ENCODE measurements around the gene ASB16. TPM values are rescaled to one million over a fixed set of nuclear protein-coding genes. Genes with fewer than 3 reads are reported as not detected.

The ASB16 gene
- total RNA-seq, 1 experiment from 2014 or later, result 0.19 TPM

GRCh38 chr17:44206825-44207155 is 36.3 kb downstream of the ASB16 start:
- no peaks in the 10 kb centered on the region for H3K9me3 Mint-ChIP-seq (ENCODE audit: low read depth, unreplicated experiment)
- CTCF ChIA-PET, result interaction anchor here (1.1 to 1.4 kb wide), 2 partner anchors 13 to 139 kb away, joined by 4 to 8 read pairs; partner anchors contain the start of gene UBTF
- no TSS peak for BruUV-seq (replicated peaks)
- intact Hi-C loops (cut with micrococcal nuclease; ENCODE audit: unreplicated experiment), result no loop called here
- H3K4me1 Mint-ChIP-seq (ENCODE audit: low read depth, unreplicated experiment), result peaks cover 30% of the 10 kb centered on the region
- no peak for TF ChIP-seq CTCF (IDR thresholded peaks at IDR 0.05; ENCODE audit: unreplicated experiment)
- H3K4me3 Mint-ChIP-seq (ENCODE audit: low read depth, unreplicated experiment), result no peak overlapping the region
- DNase-seq, result no peak
- no peaks in the 10 kb centered on the region for H3K27me3 Mint-ChIP-seq (ENCODE audit: unreplicated experiment)
- H3K36me3 Mint-ChIP-seq (ENCODE audit: insufficient read depth, unreplicated experiment), result peaks cover 52% of the 10 kb centered on the region
- H3K27ac Mint-ChIP-seq (ENCODE audit: unreplicated experiment), result no peak overlapping the region

DNA sequence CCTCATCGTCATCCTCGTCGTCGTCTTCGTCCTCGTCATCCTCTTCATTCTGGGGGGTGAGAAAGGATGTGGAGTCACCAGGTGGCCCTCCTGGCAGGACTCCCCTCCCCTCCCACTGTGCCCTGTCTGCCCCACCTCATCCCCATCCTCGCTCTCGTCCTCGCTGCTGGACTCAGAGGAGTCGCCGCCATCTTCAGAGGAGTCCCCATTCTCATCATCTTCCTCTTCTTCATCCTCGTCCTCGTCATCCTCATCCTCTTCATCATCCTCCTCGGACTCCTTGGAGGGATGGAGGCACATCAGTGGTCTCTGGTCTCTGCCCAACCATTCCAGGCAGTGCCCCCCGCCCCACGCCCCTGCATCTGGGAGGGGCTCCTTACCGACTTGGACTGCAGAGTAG is 36.8 kb downstream of the ASB16 start:
- intact Hi-C loops (cut with micrococcal nuclease; ENCODE audit: unreplicated experiment), result no loop called here
- DNase-seq, result no peak
- H3K9me3 Mint-ChIP-seq (ENCODE audit: low read depth, unreplicated experiment), result no peaks in the 10 kb centered on the region
- TF ChIP-seq CTCF (IDR thresholded peaks at IDR 0.05; ENCODE audit: unreplicated experiment), result no peak
- peaks cover 57% of the 10 kb centered on the region for H3K36me3 Mint-ChIP-seq (ENCODE audit: insufficient read depth, unreplicated experiment)
- H3K27ac Mint-ChIP-seq (ENCODE audit: unreplicated experiment), result no peak overlapping the region
- CTCF ChIA-PET, result no interaction called here
- H3K4me3 Mint-ChIP-seq (ENCODE audit: low read depth, unreplicated experiment), result no peak overlapping the region
- no peaks in the 10 kb centered on the region for H3K27me3 Mint-ChIP-seq (ENCODE audit: unreplicated experiment)
- H3K4me1 Mint-ChIP-seq (ENCODE audit: low read depth, unreplicated experiment), result peaks cover 30% of the 10 kb centered on the region
- BruUV-seq (replicated peaks), result no TSS peak

GRCh38 chr17:44207743-44208142 is 37.2 kb downstream of the ASB16 start:
- CTCF ChIA-PET, result no interaction called here
- BruUV-seq (replicated peaks), result no TSS peak
- peaks cover 27% of the 10 kb centered on the region for H3K4me1 Mint-ChIP-seq (ENCODE audit: low read depth, unreplicated experiment)
- no peak overlapping the region for H3K4me3 Mint-ChIP-seq (ENCODE audit: low read depth, unreplicated experiment)
- intact Hi-C loops (cut with micrococcal nuclease; ENCODE audit: unreplicated experiment), result no loop called here
- H3K27ac Mint-ChIP-seq (ENCODE audit: unreplicated experiment), result peak overlapping the region; percentile 59
- no peak for TF ChIP-seq CTCF (IDR thresholded peaks at IDR 0.05; ENCODE audit: unreplicated experiment)
- no peaks in the 10 kb centered on the region for H3K9me3 Mint-ChIP-seq (ENCODE audit: low read depth, unreplicated experiment)
- DNase-seq, result no peak
- H3K36me3 Mint-ChIP-seq (ENCODE audit: insufficient read depth, unreplicated experiment), result peaks cover 59% of the 10 kb centered on the region
- no peaks in the 10 kb centered on the region for H3K27me3 Mint-ChIP-seq (ENCODE audit: unreplicated experiment)

DNA sequence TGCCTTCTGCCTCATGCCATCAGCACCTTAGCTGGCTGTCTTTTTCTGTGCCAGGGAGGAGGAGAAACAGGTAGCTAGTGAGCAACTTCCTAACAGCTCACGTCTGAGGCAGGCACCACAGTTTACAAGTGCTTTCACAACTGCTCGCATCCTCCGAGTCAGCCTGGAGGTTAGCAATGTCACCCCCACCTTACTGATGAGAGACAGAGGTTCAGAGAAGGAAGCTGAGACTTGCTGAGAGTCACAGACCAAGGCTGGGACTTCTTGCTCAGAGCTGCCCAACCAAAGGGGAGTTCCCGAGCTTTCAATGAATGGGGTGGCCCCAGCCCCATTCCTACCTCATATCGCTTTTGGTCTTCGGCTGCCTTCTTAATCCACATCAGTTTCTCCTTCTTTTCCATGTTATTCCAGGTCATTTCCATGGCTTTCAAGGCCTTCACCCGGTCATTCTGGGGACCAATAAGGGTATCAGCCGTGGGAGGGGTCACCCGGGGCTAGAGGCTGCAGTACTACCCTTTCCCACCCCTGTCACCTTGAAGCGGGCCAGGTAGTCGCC is 39.4 kb downstream of the ASB16 start:
- H3K9me3 Mint-ChIP-seq (ENCODE audit: low read depth, unreplicated experiment), result no peaks in the 10 kb centered on the region
- TF ChIP-seq CTCF (IDR thresholded peaks at IDR 0.05; ENCODE audit: unreplicated experiment), result no peak
- intact Hi-C loops (cut with micrococcal nuclease; ENCODE audit: unreplicated experiment), result no loop called here
- peaks cover 74% of the 10 kb centered on the region for H3K36me3 Mint-ChIP-seq (ENCODE audit: insufficient read depth, unreplicated experiment)
- no peak overlapping the region for H3K27ac Mint-ChIP-seq (ENCODE audit: unreplicated experiment)
- no TSS peak for BruUV-seq (replicated peaks)
- no peak for DNase-seq
- no peak overlapping the region for H3K4me3 Mint-ChIP-seq (ENCODE audit: low read depth, unreplicated experiment)
- H3K27me3 Mint-ChIP-seq (ENCODE audit: unreplicated experiment), result no peaks in the 10 kb centered on the region
- peaks cover 10% of the 10 kb centered on the region for H3K4me1 Mint-ChIP-seq (ENCODE audit: low read depth, unreplicated experiment)
- CTCF ChIA-PET, result interaction anchor here (0.6 kb wide), 2 partner anchors 263 to 444 kb away, joined by 3 to 4 read pairs; no protein-coding TSS in a partner anchor

Measured in Calu3 (cell line).